Endothelial cell of umbilical vein (primary cell): Measurements from ENCODE around the gene CCBE1. TPM values are rescaled to one million over a fixed set of nuclear protein-coding genes. Genes with fewer than 3 reads are reported as not detected.

Source experiments
- BruUV-seq: library from RNA; stranded (reverse); fragments of 400-500 nt; replicated peaks from 2 replicates; lab custom pipeline; 2021; lab: Mats Ljungman, UMichigan
- CTCF ChIA-PET: fragments of 300-600, 350-600 bp; sonication (Branson Sonifier 250); formaldehyde crosslinking; loops from one replicate; lab custom pipeline; 2021; ENCODE audit warnings: antibody characterized with exemption, inconsistent platforms; lab: Charles Lee
- POLR2A ChIA-PET: fragments of 300-600, 350-600 bp; sonication (Branson Sonifier 250); formaldehyde crosslinking; loops from one replicate; lab custom pipeline; 2021; ENCODE audit warnings: antibody characterized with exemption, inconsistent platforms; lab: Charles Lee
- DNase-seq: peaks from one replicate; pipeline ENCODE4 v3.0.0-alpha.2; 2011; ENCODE audit warnings: low read depth, low spot score
- FAIRE-seq: peaks from 2 replicates; lab custom pipeline; 2011; peaks lifted over from hg19 to GRCh38; lab: Jason Lieb, UNC
- H2AFZ ChIP-seq: 2 replicates; pipeline ENCODE4 v1.6.0; 2012; ENCODE audit warnings: low read depth, low read length, control low read depth, inconsistent platforms
- H3K27ac ChIP-seq: 2 replicates; pipeline ENCODE4 v1.5.1; 2011; ENCODE audit warnings: low read depth, mild to moderate bottlenecking, control low read depth, low read length, moderate library complexity; ENCODE audit not compliant: insufficient read depth
- H3K27me3 ChIP-seq, 2 experiments: 2 replicates each; pipeline versions ENCODE4 v1.6.0 to v1.6.1; 2011; ENCODE audit warnings: low read length in 2 of 2, mixed read lengths in 1 of 2; ENCODE audit not compliant: control insufficient read depth in 2 of 2, insufficient read depth in 2 of 2
- H3K36me3 ChIP-seq, 2 experiments: 2 replicates in 1 of 2; 3 replicates in 1 of 2; pipeline ENCODE4 v1.5.1; 2011; ENCODE audit warnings: low read length in 2 of 2, mild to moderate bottlenecking in 1 of 2, moderate library complexity in 1 of 2; ENCODE audit not compliant: control insufficient read depth in 2 of 2, insufficient read depth in 2 of 2; ENCODE audit errors: extremely low read depth in 1 of 2
- H3K4me1 ChIP-seq: 3 replicates; pipeline ENCODE4 v1.5.1; 2011; ENCODE audit warnings: mild to moderate bottlenecking, low read length; ENCODE audit not compliant: control insufficient read depth, insufficient read depth; ENCODE audit errors: extremely low read depth
- H3K4me2 ChIP-seq: 2 replicates; pipeline ENCODE4 v1.6.1; 2011; ENCODE audit warnings: low read length, control low read depth, mixed read lengths; ENCODE audit not compliant: insufficient read depth
- H3K4me3 ChIP-seq, 3 experiments: fragments of 200-600 bp in 1 of 3; sonication (generic), shearing (Covaris generic) in 1 of 3; replicated peaks in 1 of 3; 2 replicates each; pipeline ENCODE4 v1.5.1; 2011 to 2016; ENCODE audit warnings: control low read depth in 3 of 3, low read length in 3 of 3, mild to moderate bottlenecking in 2 of 3, inconsistent platforms in 1 of 3, low read depth in 1 of 3, moderate library complexity in 1 of 3; ENCODE audit not compliant: insufficient read depth in 1 of 3
- H3K79me2 ChIP-seq: 2 replicates; pipeline ENCODE4 v1.6.0; 2012; ENCODE audit warnings: low read length, inconsistent platforms; ENCODE audit not compliant: control insufficient read depth, insufficient read depth
- H3K9ac ChIP-seq: replicated peaks from 2 replicates; pipeline ENCODE3; 2011; ENCODE audit warnings: low read length, control low read depth; ENCODE audit not compliant: insufficient read depth; ENCODE audit errors: extremely low read depth
- H3K9me1 ChIP-seq: replicated peaks from 3 replicates; pipeline ENCODE4 v1.6.0; 2011; ENCODE audit warnings: mild to moderate bottlenecking, low read length; ENCODE audit not compliant: control insufficient read depth, insufficient read depth; ENCODE audit errors: extremely low read depth
- H3K9me3 ChIP-seq: replicated peaks from 2 replicates; pipeline ENCODE4 v1.5.1; 2012; ENCODE audit warnings: low read length, inconsistent platforms; ENCODE audit not compliant: control insufficient read depth, insufficient read depth
- H4K20me1 ChIP-seq: replicated peaks from 2 replicates; pipeline ENCODE3; 2011; ENCODE audit warnings: mild to moderate bottlenecking, low read length; ENCODE audit not compliant: control insufficient read depth, insufficient read depth; ENCODE audit errors: extremely low read depth
- EZH2 ChIP-seq: IDR thresholded peaks from 2 replicates; pipeline ENCODE4 v1.6.1; 2012; ENCODE audit warnings: borderline replicate concordance, low read depth, mild to moderate bottlenecking, moderate library complexity, low read length, inconsistent platforms; ENCODE audit not compliant: severe bottlenecking
- FOS ChIP-seq: IDR thresholded peaks from 2 replicates; pipeline ENCODE4 v1.6.1; 2011; ENCODE audit warnings: mild to moderate bottlenecking, low read length, moderate library complexity, borderline replicate concordance; ENCODE audit not compliant: insufficient read depth
- GATA2 ChIP-seq: IDR thresholded peaks from 2 replicates; pipeline ENCODE4 v1.7.0; 2011; ENCODE audit warnings: low read depth, mild to moderate bottlenecking, moderate library complexity, mixed read lengths, low read length; ENCODE audit not compliant: insufficient read length, insufficient read depth
- JUN ChIP-seq: IDR thresholded peaks from 2 replicates; pipeline ENCODE4 v1.6.1; 2011; ENCODE audit warnings: borderline replicate concordance, low read depth; ENCODE audit not compliant: insufficient read length, insufficient read depth
- MYC ChIP-seq: IDR thresholded peaks from one replicate; pipeline ENCODE4 v1.6.1; 2011; ENCODE audit warnings: mild to moderate bottlenecking, low read depth, low read length
- POLR2A ChIP-seq: IDR thresholded peaks from 2 replicates; pipeline ENCODE4 v1.6.1; 2012; ENCODE audit warnings: low read depth, mild to moderate bottlenecking, control low read depth, low read length
- POLR2AphosphoS5 ChIP-seq: IDR thresholded peaks from 2 replicates; pipeline ENCODE4 v1.6.1; 2012; ENCODE audit warnings: low read depth, mild to moderate bottlenecking, control low read depth, low read length, moderate library complexity; ENCODE audit not compliant: insufficient read depth
- dilution Hi-C: fragments of 300-500 bp; cut with MboI; formaldehyde crosslinking; loops from one replicate; pipeline ENCODE4 v1.15.0; 2019; ENCODE audit warnings: low sequenced_read_pairs; ENCODE audit not compliant: extremely low pct_ligation_motif_present
- intact Hi-C: fragments of 100-400 bp; cut with micrococcal nuclease; formaldehyde crosslinking; loops from one replicate; pipeline ENCODE4 v1.10.0; 2022
- polyA plus RNA-seq, 4 experiments: library from polyadenylated mRNA; depleted of rRNA in 3 of 4; stranded (reverse) in 3 of 4; unstranded in 1 of 4; fragments of >200 nt; gene quantifications; 2 replicates each; pipeline versions ENCODE4 v1.2.1 to v1.2.3, GENCODE V29; 2011 to 2012; ENCODE audit warnings: missing spikeins in 1 of 4
- total RNA-seq: library from RNA; stranded (reverse); gene quantifications from 2 replicates; pipeline ENCODE4 v1.2.3, GENCODE V29; 2021
- TF ChIP-seq, protein P1 (sequence below): IDR thresholded peaks from 2 replicates; pipeline ENCODE4 v1.6.1; 2011; ENCODE audit not compliant: insufficient read depth, insufficient read length
- TF ChIP-seq, protein P2 (sequence below), 2 donors: IDR thresholded peaks; 1 replicate in 1 of 2; 2 replicates in 1 of 2; pipeline ENCODE4 v1.5.1; 2011; ENCODE audit warnings: low read length in 2 of 2, mild to moderate bottlenecking in 2 of 2, moderate library complexity in 2 of 2, control low read depth in 1 of 2, inconsistent platforms in 1 of 2, low read depth in 1 of 2; ENCODE audit not compliant: insufficient read depth in 1 of 2; ENCODE audit errors: extremely low read depth in 1 of 2

Gene CCBE1
- total and polyA plus RNA-seq, 2 donors (not counting 3 experiments of a cell fraction or from before 2014, with no cell fraction given): 0.04 TPM; not detected in 1

GRCh38 chr18:59650266-59650820 lies 46.9 kb downstream of the CCBE1 start:
- Histone ChIP-seq H3K9me1 (no peaks in the 10 kb centered on the region), H3K4me2 (no peak overlapping the region), H3K4me1 (no peaks in the 10 kb centered on the region), H2AFZ (no peak overlapping the region), H3K9me3 (no peaks in the 10 kb centered on the region), H4K20me1 (no peaks in the 10 kb centered on the region), H3K27me3 (no peaks in the 10 kb centered on the region), H3K36me3 (no peaks in the 10 kb centered on the region), H3K4me3 (no peak overlapping the region), H3K79me2 (no peaks in the 10 kb centered on the region), H3K27ac (no peak overlapping the region), H3K9ac (no peak overlapping the region)
- FAIRE-seq (no peak), DNase-seq (no peak)
- POLR2A ChIA-PET: no interaction called here
- intact Hi-C loops: no loop called here
- dilution Hi-C loops: no loop called here
- no TSS peak for BruUV-seq
- CTCF ChIA-PET: interaction anchor here (0.6 to 2.5 kb wide), 7 partner anchors 9 to 249 kb away, joined by 3 to 12 read pairs (median 3); partner anchors contain the start of genes CCBE1 and PMAIP1
- TF ChIP-seq MYC (no peak), GATA2 (no peak), POLR2AphosphoS5 (no peak), POLR2A (no peak), FOS (no peak), EZH2 (no peak), JUN (no peak)
- TF ChIP-seq, protein P1, sequence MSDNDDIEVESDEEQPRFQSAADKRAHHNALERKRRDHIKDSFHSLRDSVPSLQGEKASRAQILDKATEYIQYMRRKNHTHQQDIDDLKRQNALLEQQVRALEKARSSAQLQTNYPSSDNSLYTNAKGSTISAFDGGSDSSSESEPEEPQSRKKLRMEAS: no peak
- TF ChIP-seq, protein P2, sequence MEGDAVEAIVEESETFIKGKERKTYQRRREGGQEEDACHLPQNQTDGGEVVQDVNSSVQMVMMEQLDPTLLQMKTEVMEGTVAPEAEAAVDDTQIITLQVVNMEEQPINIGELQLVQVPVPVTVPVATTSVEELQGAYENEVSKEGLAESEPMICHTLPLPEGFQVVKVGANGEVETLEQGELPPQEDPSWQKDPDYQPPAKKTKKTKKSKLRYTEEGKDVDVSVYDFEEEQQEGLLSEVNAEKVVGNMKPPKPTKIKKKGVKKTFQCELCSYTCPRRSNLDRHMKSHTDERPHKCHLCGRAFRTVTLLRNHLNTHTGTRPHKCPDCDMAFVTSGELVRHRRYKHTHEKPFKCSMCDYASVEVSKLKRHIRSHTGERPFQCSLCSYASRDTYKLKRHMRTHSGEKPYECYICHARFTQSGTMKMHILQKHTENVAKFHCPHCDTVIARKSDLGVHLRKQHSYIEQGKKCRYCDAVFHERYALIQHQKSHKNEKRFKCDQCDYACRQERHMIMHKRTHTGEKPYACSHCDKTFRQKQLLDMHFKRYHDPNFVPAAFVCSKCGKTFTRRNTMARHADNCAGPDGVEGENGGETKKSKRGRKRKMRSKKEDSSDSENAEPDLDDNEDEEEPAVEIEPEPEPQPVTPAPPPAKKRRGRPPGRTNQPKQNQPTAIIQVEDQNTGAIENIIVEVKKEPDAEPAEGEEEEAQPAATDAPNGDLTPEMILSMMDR (IDR thresholded peaks at IDR 0.05; ENCODE audit: extremely low read depth in 1 of 2, insufficient read depth in 1 of 2, low read depth in 1 of 2, low read length in 2 of 2): no peak
